HepG2 (cell line): Measurements from ENCODE around the gene FBXO2. TPM values are rescaled to one million over a fixed set of nuclear protein-coding genes. Genes with fewer than 3 reads are reported as not detected.

Source experiments
- ATAC-seq: fragments of 200-7000 bp; cut with Tn5 transposase; 3 replicates; pipeline ENCODE4 v1.9.1; 2020; ENCODE audit warnings: mild to moderate bottlenecking, moderate library complexity
- BruUV-seq: library from RNA; stranded (reverse); fragments of 400-500 nt; replicated peaks from 2 replicates; lab custom pipeline; 2021; lab: Mats Ljungman, UMichigan
- CTCF ChIA-PET: fragments of 300-600 bp; formaldehyde crosslinking; extraction: SDS; loops from one replicate; lab custom pipeline; 2021; ENCODE audit warnings: low total read pairs, inconsistent platforms, low intra/inter-chr PET ratio; lab: Yijun Ruan, JAX
- POLR2A ChIA-PET: fragments of 350-600 bp; sonication (Branson Sonifier 250); formaldehyde crosslinking; loops from one replicate; lab custom pipeline; 2020; ENCODE audit warnings: antibody characterized with exemption, inconsistent platforms; lab: Yijun Ruan, JAX
- DNase-seq: peaks from one replicate; pipeline ENCODE4 v3.0.0-alpha.2; 2015; ENCODE audit warnings: low spot score
- FAIRE-seq: peaks from 3 replicates; lab custom pipeline; 2011; peaks lifted over from hg19 to GRCh38; lab: Jason Lieb, UNC
- H2AFZ ChIP-seq: one replicate; pipeline ENCODE4 v1.6.1; 2011; ENCODE audit warnings: low read length, inconsistent platforms
- H3K27ac ChIP-seq: fragments of 300-600 bp; 3 replicates; pipeline ENCODE4 v1.8.0; 2011; ENCODE audit warnings: mixed run types, mild to moderate bottlenecking, mixed read lengths, low read length, inconsistent platforms; ENCODE audit not compliant: insufficient read depth; ENCODE audit errors: extremely low read length
- H3K27me3 ChIP-seq, 2 experiments: fragments of 200-600 bp in 1 of 2; 2 replicates in 1 of 2; 3 replicates in 1 of 2; pipeline versions ENCODE4 v1.6.0 to v1.8.0; 2011; ENCODE audit warnings: low read length in 2 of 2, mild to moderate bottlenecking in 2 of 2, moderate library complexity in 2 of 2, inconsistent platforms in 1 of 2; ENCODE audit not compliant: insufficient read depth in 2 of 2, control insufficient read depth in 1 of 2
- H3K36me3 ChIP-seq, 2 experiments: fragments of 200-600 bp in 1 of 2; replicated peaks in 1 of 2; 2 replicates in 1 of 2; 3 replicates in 1 of 2; pipeline versions ENCODE4 v1.5.1 to v1.8.0; 2011; ENCODE audit warnings: low read length in 2 of 2, inconsistent platforms in 1 of 2; ENCODE audit not compliant: insufficient read depth in 2 of 2, control insufficient read depth in 1 of 2
- H3K4me1 ChIP-seq: 2 replicates; pipeline ENCODE4 v1.5.1; 2012; ENCODE audit warnings: low read length, inconsistent platforms; ENCODE audit not compliant: insufficient read depth
- H3K4me2 ChIP-seq: 2 replicates; pipeline ENCODE4 v1.6.0; 2011; ENCODE audit warnings: low read depth, low read length, inconsistent platforms
- H3K4me3 ChIP-seq, 3 experiments: fragments of 200-600 bp in 1 of 3; sonication (generic), shearing (Covaris generic) in 1 of 3; replicated peaks in 1 of 3; 2 replicates each; pipeline ENCODE4 v1.5.1; 2011 to 2016; ENCODE audit warnings: low read length in 3 of 3, inconsistent platforms in 2 of 3, low read depth in 2 of 3, mild to moderate bottlenecking in 2 of 3, control low read depth in 1 of 3, mixed read lengths in 1 of 3; ENCODE audit not compliant: insufficient read depth in 1 of 3
- H3K79me2 ChIP-seq: one replicate; pipeline ENCODE4 v1.6.1; 2011; ENCODE audit warnings: low read length, inconsistent platforms; ENCODE audit not compliant: insufficient read depth
- H3K9ac ChIP-seq: 2 replicates; pipeline ENCODE4 v1.6.0; 2011; ENCODE audit warnings: mild to moderate bottlenecking, low read depth, low read length, inconsistent platforms; ENCODE audit not compliant: insufficient read depth
- H3K9me3 ChIP-seq: 2 replicates; pipeline ENCODE4 v1.5.1; 2012; ENCODE audit warnings: mild to moderate bottlenecking, low read length
- H4K20me1 ChIP-seq: 2 replicates; pipeline ENCODE4 v1.6.0; 2011; ENCODE audit warnings: inconsistent platforms, mild to moderate bottlenecking, low read length, moderate library complexity; ENCODE audit not compliant: insufficient read depth
- AFF4 ChIP-seq: sonication (generic); formaldehyde crosslinking; IDR thresholded peaks from 2 replicates; pipeline ENCODE4 v1.4.0; 2020; ENCODE audit warnings: missing genetic modification reagents
- JDP2 ChIP-seq: sonication (generic); formaldehyde crosslinking; IDR thresholded peaks from 2 replicates; pipeline ENCODE4 v1.8.1; 2022; ENCODE audit warnings: missing genetic modification reagents, borderline replicate concordance
- KMT2B ChIP-seq: IDR thresholded peaks from 2 replicates; pipeline ENCODE4 v1.6.1; 2016; ENCODE audit warnings: missing genetic modification reagents, missing compliant biosample characterization
- PLRG1 ChIP-seq: fragments of 450-650 bp; conservative IDR thresholded peaks from 2 replicates; pipeline ENCODE4 v1.6.1; 2016
- REXO4 ChIP-seq: sonication (generic); formaldehyde crosslinking; IDR thresholded peaks from 2 replicates; pipeline ENCODE4 v1.8.0; 2022; ENCODE audit warnings: missing genetic modification reagents, mild to moderate bottlenecking, borderline replicate concordance
- ZNF552 ChIP-seq: sonication (generic); formaldehyde crosslinking; IDR thresholded peaks from 2 replicates; pipeline ENCODE4 v1.9.0; 2022; ENCODE audit warnings: missing genetic modification reagents, mild to moderate bottlenecking, borderline replicate concordance
- WGBS: methylation state at CpG from one replicate; pipeline ENCODE4 v1.1.6; 2017; ENCODE audit warnings: low lambda C conversion rate; 5-methylcytosine and 5-hydroxymethylcytosine counted together
- in situ Hi-C: cut with HindIII; loops from 2 replicates; pipeline ENCODE4 v1.10.0; 2017; ENCODE audit warnings: low pct_unique_long_range_greater_than_20kb; ENCODE audit not compliant: extremely low pct_ligation_motif_present
- intact Hi-C: fragments of 100-400 bp; cut with micrococcal nuclease; formaldehyde crosslinking; loops from one replicate; pipeline ENCODE4 v1.10.0; 2022; ENCODE audit not compliant: unreplicated experiment
- polyA plus RNA-seq, 8 experiments: library from polyadenylated mRNA; depleted of rRNA in 3 of 8; stranded (reverse) in 7 of 8; unstranded in 1 of 8; fragments of >200 nt; fragmentation: Illumina TruSeq in 4 of 8; extraction: Trizol in 4 of 8; gene quantifications; 2 replicates each; pipeline versions ENCODE4 v1.2.1 to v1.2.3, GENCODE V29; 2011 to 2016; ENCODE audit warnings: low read depth in 4 of 8, missing spikeins in 1 of 8, mixed read lengths in 1 of 8; ENCODE audit not compliant: insufficient read depth in 1 of 8
- total RNA-seq, 5 experiments: library from RNA; depleted of rRNA; stranded (reverse); fragments of >200 nt; fragmentation: Illumina TruSeq; extraction: Trizol; gene quantifications; 2 replicates each; pipeline ENCODE4 v1.2.3, GENCODE V29; 2016; ENCODE audit warnings: low read depth in 1 of 5
- TF ChIP-seq, protein P1 (sequence below), 2 experiments: IDR thresholded peaks; 2 replicates each; pipeline ENCODE4 v1.6.1; 2011 to 2012; ENCODE audit warnings: low read length in 2 of 2, borderline replicate concordance in 1 of 2, low read depth in 1 of 2, mild to moderate bottlenecking in 1 of 2, moderate library complexity in 1 of 2
- TF ChIP-seq, protein P2 (sequence below): sonication (generic); formaldehyde crosslinking; IDR thresholded peaks from 2 replicates; pipeline ENCODE4 v1.9.0; 2021; ENCODE audit warnings: missing genetic modification reagents, borderline replicate concordance

FBXO2 gene
- total and polyA plus RNA-seq, 2 of the 13 experiments (the other 11 are each of a cell fraction or from before 2014, with no cell fraction given), result 79.3 to 112 TPM

DNA sequence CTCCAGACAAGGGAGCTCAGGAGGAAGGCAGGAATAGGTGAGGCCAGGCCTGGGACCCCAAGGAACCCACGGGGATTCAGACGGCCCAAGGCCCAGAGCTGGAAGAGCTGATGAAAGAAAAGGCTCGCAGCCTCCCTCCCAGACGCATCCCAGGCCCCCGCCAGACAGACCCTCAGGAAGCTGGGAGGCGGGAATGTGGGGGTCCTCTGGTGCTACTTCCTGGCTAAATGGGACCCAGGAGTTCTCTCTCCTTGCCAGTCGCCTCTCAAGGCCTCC lies 430 bp downstream of the FBXO2 start (continued):
- TF ChIP-seq, protein P1, sequence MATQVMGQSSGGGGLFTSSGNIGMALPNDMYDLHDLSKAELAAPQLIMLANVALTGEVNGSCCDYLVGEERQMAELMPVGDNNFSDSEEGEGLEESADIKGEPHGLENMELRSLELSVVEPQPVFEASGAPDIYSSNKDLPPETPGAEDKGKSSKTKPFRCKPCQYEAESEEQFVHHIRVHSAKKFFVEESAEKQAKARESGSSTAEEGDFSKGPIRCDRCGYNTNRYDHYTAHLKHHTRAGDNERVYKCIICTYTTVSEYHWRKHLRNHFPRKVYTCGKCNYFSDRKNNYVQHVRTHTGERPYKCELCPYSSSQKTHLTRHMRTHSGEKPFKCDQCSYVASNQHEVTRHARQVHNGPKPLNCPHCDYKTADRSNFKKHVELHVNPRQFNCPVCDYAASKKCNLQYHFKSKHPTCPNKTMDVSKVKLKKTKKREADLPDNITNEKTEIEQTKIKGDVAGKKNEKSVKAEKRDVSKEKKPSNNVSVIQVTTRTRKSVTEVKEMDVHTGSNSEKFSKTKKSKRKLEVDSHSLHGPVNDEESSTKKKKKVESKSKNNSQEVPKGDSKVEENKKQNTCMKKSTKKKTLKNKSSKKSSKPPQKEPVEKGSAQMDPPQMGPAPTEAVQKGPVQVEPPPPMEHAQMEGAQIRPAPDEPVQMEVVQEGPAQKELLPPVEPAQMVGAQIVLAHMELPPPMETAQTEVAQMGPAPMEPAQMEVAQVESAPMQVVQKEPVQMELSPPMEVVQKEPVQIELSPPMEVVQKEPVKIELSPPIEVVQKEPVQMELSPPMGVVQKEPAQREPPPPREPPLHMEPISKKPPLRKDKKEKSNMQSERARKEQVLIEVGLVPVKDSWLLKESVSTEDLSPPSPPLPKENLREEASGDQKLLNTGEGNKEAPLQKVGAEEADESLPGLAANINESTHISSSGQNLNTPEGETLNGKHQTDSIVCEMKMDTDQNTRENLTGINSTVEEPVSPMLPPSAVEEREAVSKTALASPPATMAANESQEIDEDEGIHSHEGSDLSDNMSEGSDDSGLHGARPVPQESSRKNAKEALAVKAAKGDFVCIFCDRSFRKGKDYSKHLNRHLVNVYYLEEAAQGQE (IDR thresholded peaks at IDR 0.05; ENCODE audit: borderline replicate concordance in 1 of 2, low read depth in 1 of 2, low read length in 2 of 2), result no peak

GRCh38 chr1:11653101-11653860 lies 948 bp downstream of the FBXO2 start:
- Histone ChIP-seq H4K20me1 (peaks cover 8% of the 10 kb centered on the region), H3K79me2 (peaks cover 20% of the 10 kb centered on the region), H3K36me3 (peaks cover 2 to 11% of the 10 kb centered on the region in 2 experiments; a peak in 3 of 5 replicates), H3K4me3 (peak overlapping the region; percentile 81 to 89 (median 85)), H3K9ac (peak overlapping the region; percentile 83), H3K4me2 (peak overlapping the region; percentile 84), H3K4me1 (peaks cover 67% of the 10 kb centered on the region), H3K27me3 (no peaks in the 10 kb centered on the region), H3K27ac (peak overlapping the region; percentile 74), H3K9me3 (no peaks in the 10 kb centered on the region), H2AFZ (no peak overlapping the region)
- ATAC-seq (peak; percentile 90), DNase-seq (peak; percentile 93), FAIRE-seq (peak; percentile 85)
- intact Hi-C loops (loop anchor here (5.0 kb wide), 2 partner anchors 64 to 149 kb away; no protein-coding TSS in a partner anchor), in situ Hi-C loops (no loop called here)
- WGBS, result 2% methylated on average over 10 of the region's 17 CpGs
- POLR2A ChIA-PET, result interaction anchor here (0.6 to 4.0 kb wide), 21 partner anchors 8 to 577 kb away, joined by 3 to 45 read pairs (median 4); partner anchors contain the start of genes AGTRAP, DISP3, EXOSC10 and FBXO6
- no TSS peak for BruUV-seq
- CTCF ChIA-PET, result interaction anchor here (1.0 kb wide), 1 partner anchor 67 kb away, joined by 4 read pairs; no protein-coding TSS in a partner anchor
- TF ChIP-seq ZNF552 (CRISPR knock-in tag), result no peak
- TF ChIP-seq PLRG1, result no peak
- TF ChIP-seq AFF4 (CRISPR knock-in tag), result no peak
- TF ChIP-seq, protein P2, sequence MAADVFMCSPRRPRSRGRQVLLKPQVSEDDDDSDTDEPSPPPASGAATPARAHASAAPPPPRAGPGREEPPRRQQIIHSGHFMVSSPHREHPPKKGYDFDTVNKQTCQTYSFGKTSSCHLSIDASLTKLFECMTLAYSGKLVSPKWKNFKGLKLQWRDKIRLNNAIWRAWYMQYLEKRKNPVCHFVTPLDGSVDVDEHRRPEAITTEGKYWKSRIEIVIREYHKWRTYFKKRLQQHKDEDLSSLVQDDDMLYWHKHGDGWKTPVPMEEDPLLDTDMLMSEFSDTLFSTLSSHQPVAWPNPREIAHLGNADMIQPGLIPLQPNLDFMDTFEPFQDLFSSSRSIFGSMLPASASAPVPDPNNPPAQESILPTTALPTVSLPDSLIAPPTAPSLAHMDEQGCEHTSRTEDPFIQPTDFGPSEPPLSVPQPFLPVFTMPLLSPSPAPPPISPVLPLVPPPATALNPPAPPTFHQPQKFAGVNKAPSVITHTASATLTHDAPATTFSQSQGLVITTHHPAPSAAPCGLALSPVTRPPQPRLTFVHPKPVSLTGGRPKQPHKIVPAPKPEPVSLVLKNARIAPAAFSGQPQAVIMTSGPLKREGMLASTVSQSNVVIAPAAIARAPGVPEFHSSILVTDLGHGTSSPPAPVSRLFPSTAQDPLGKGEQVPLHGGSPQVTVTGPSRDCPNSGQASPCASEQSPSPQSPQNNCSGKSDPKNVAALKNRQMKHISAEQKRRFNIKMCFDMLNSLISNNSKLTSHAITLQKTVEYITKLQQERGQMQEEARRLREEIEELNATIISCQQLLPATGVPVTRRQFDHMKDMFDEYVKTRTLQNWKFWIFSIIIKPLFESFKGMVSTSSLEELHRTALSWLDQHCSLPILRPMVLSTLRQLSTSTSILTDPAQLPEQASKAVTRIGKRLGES (CRISPR knock-in tag), result no peak
- TF ChIP-seq JDP2, result no peak
- TF ChIP-seq KMT2B, result no peak
- TF ChIP-seq REXO4 (CRISPR knock-in tag), result no peak
